Measurements from ENCODE around the gene BIVM. TPM values are rescaled to one million over a fixed set of nuclear protein-coding genes. Genes with fewer than 3 reads are reported as not detected.

The BIVM gene
- polyA plus RNA-seq, 2 donors, result 4.4 to 8.3 TPM

GRCh38 chr13:102870677-102871415 is 71.9 kb downstream of the BIVM start:
- Histone ChIP-seq H3K27me3 (ENCODE audit: control insufficient read depth in 1 of 2, insufficient read depth in 2 of 2, low read length in 2 of 2) (no peaks in the 10 kb centered on the region), H3K36me3 (ENCODE audit: control insufficient read depth in 2 of 2, insufficient read depth in 2 of 2, low read length in 1 of 2) (peaks cover 13 to 14% of the 10 kb centered on the region in 2 donors), H3K27ac (ENCODE audit: low read depth in 2 of 2, low read length in 1 of 2) (no peak overlapping the region), H3K4me3 (ENCODE audit: low read depth in 1 of 2, low read length in 2 of 2) (no peak overlapping the region), H3K9me3 (ENCODE audit: control insufficient read depth in 2 of 2, insufficient read depth in 1 of 2, low read depth in 1 of 2, low read length in 1 of 2) (no peaks in the 10 kb centered on the region), H3K4me1 (ENCODE audit: control insufficient read depth in 2 of 2, insufficient read depth in 2 of 2, low read length in 1 of 2) (peaks cover 0 to 2% of the 10 kb centered on the region in 2 donors)
- 51 to 55% methylated on average over 22 of the region's 22 CpGs for WGBS, 2 donors

DNA sequence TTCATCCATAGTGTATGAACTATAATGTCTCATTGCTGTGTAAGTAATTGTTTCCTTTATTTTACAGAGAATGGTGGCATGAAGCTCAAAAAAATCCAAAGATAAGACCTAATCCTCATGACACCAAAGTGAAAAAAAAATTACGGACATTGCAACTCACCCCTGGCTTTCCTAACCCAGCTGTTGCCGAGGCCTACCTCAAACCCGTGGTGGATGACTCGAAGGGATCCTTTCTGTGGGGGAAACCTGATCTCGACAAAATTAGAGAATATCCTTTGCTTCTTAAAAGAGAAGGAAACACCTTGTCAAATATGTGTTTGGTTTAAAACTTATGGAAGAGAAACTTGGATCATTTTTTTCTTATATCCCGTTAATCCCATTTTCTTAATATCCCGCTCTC is 73.2 kb downstream of the BIVM start:
- Histone ChIP-seq H3K4me3 (ENCODE audit: low read depth in 1 of 2, low read length in 2 of 2) (no peak overlapping the region), H3K4me1 (ENCODE audit: control insufficient read depth in 2 of 2, insufficient read depth in 2 of 2, low read length in 1 of 2) (peaks cover 0 to 2% of the 10 kb centered on the region in 2 donors), H3K27ac (ENCODE audit: low read depth in 2 of 2, low read length in 1 of 2) (no peak overlapping the region), H3K36me3 (ENCODE audit: control insufficient read depth in 2 of 2, insufficient read depth in 2 of 2, low read length in 1 of 2) (peaks cover 12 to 15% of the 10 kb centered on the region in 2 donors), H3K27me3 (ENCODE audit: control insufficient read depth in 1 of 2, insufficient read depth in 2 of 2, low read length in 2 of 2) (no peaks in the 10 kb centered on the region), H3K9me3 (ENCODE audit: control insufficient read depth in 2 of 2, insufficient read depth in 1 of 2, low read depth in 1 of 2, low read length in 1 of 2) (no peaks in the 10 kb centered on the region)
- WGBS, 2 donors, result 85 to 86% methylated on average over 7 of the region's 7 CpGs

GRCh38 chr13:102872531-102872930 is 73.6 kb downstream of the BIVM start:
- Histone ChIP-seq H3K9me3 (ENCODE audit: control insufficient read depth in 2 of 2, insufficient read depth in 1 of 2, low read depth in 1 of 2, low read length in 1 of 2) (no peaks in the 10 kb centered on the region), H3K4me3 (ENCODE audit: low read depth in 1 of 2, low read length in 2 of 2) (no peak overlapping the region), H3K27me3 (ENCODE audit: control insufficient read depth in 1 of 2, insufficient read depth in 2 of 2, low read length in 2 of 2) (no peaks in the 10 kb centered on the region), H3K4me1 (ENCODE audit: control insufficient read depth in 2 of 2, insufficient read depth in 2 of 2, low read length in 1 of 2) (peaks cover 0 to 2% of the 10 kb centered on the region in 2 donors), H3K27ac (ENCODE audit: low read depth in 2 of 2, low read length in 1 of 2) (no peak overlapping the region), H3K36me3 (ENCODE audit: control insufficient read depth in 2 of 2, insufficient read depth in 2 of 2, low read length in 1 of 2) (peaks cover 12 to 13% of the 10 kb centered on the region in 2 donors)
- WGBS, 2 donors, result 53 to 57% methylated on average over 1 of the region's 1 CpG

GRCh38 chr13:102873653-102874052 is 74.7 kb downstream of the BIVM start:
- Histone ChIP-seq H3K9me3 (ENCODE audit: control insufficient read depth in 2 of 2, insufficient read depth in 1 of 2, low read depth in 1 of 2, low read length in 1 of 2) (no peaks in the 10 kb centered on the region), H3K27ac (ENCODE audit: low read depth in 2 of 2, low read length in 1 of 2) (no peak overlapping the region), H3K36me3 (ENCODE audit: control insufficient read depth in 2 of 2, insufficient read depth in 2 of 2, low read length in 1 of 2) (peaks cover 4 to 11% of the 10 kb centered on the region in 2 donors), H3K4me1 (ENCODE audit: control insufficient read depth in 2 of 2, insufficient read depth in 2 of 2, low read length in 1 of 2) (peaks cover 0 to 2% of the 10 kb centered on the region in 2 donors), H3K4me3 (ENCODE audit: low read depth in 1 of 2, low read length in 2 of 2) (no peak overlapping the region), H3K27me3 (ENCODE audit: control insufficient read depth in 1 of 2, insufficient read depth in 2 of 2, low read length in 2 of 2) (no peaks in the 10 kb centered on the region)
- 47 to 52% methylated on average over 3 of the region's 3 CpGs for WGBS, 2 donors

DNA sequence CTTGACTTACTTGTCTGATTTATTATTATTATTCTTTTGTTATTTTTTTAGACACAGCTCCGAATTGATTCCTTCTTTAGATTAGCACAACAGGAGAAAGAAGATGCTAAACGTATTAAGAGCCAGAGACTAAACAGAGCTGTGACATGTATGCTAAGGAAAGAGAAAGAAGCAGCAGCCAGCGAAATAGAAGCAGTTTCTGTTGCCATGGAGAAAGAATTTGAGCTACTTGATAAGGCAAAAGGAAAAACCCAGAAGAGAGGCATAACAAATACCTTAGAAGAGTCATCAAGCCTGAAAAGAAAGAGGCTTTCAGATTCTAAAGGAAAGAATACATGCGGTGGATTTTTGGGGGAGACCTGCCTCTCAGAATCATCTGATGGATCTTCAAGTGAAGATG is 76.3 kb downstream of the BIVM start:
- Histone ChIP-seq H3K27ac (ENCODE audit: low read depth in 2 of 2, low read length in 1 of 2) (no peak overlapping the region), H3K27me3 (ENCODE audit: control insufficient read depth in 1 of 2, insufficient read depth in 2 of 2, low read length in 2 of 2) (no peaks in the 10 kb centered on the region), H3K36me3 (ENCODE audit: control insufficient read depth in 2 of 2, insufficient read depth in 2 of 2, low read length in 1 of 2) (peaks cover 4 to 11% of the 10 kb centered on the region in 2 donors), H3K9me3 (ENCODE audit: control insufficient read depth in 2 of 2, insufficient read depth in 1 of 2, low read depth in 1 of 2, low read length in 1 of 2) (no peaks in the 10 kb centered on the region), H3K4me3 (ENCODE audit: low read depth in 1 of 2, low read length in 2 of 2) (no peak overlapping the region), H3K4me1 (ENCODE audit: control insufficient read depth in 2 of 2, insufficient read depth in 2 of 2, low read length in 1 of 2) (peaks cover 0 to 5% of the 10 kb centered on the region in 2 donors)
- WGBS, 2 donors, result 85 to 87% methylated on average over 4 of the region's 4 CpGs

- WGBS, 2 donors, result 98% methylated on average over 1 of the region's 1 CpG
- peaks cover 0 to 2% of the 10 kb centered on the region in 2 donors for H3K4me1 ChIP-seq (ENCODE audit: control insufficient read depth in 2 of 2, insufficient read depth in 2 of 2, low read length in 1 of 2)
- no peaks in the 10 kb centered on the region for H3K9me3 ChIP-seq (ENCODE audit: control insufficient read depth in 2 of 2, insufficient read depth in 1 of 2, low read depth in 1 of 2, low read length in 1 of 2)
- peaks cover 4 to 8% of the 10 kb centered on the region in 2 donors for H3K36me3 ChIP-seq (ENCODE audit: control insufficient read depth in 2 of 2, insufficient read depth in 2 of 2, low read length in 1 of 2)
- H3K4me3 ChIP-seq (ENCODE audit: low read depth in 1 of 2, low read length in 2 of 2), result no peak overlapping the region
- H3K27me3 ChIP-seq (ENCODE audit: control insufficient read depth in 1 of 2, insufficient read depth in 2 of 2, low read length in 2 of 2), result no peaks in the 10 kb centered on the region
- H3K27ac ChIP-seq (ENCODE audit: low read depth in 2 of 2, low read length in 1 of 2), result no peak overlapping the region
Measured at GRCh38 chr13:102877303-102877702, 78.4 kb downstream of the BIVM start.

DNA sequence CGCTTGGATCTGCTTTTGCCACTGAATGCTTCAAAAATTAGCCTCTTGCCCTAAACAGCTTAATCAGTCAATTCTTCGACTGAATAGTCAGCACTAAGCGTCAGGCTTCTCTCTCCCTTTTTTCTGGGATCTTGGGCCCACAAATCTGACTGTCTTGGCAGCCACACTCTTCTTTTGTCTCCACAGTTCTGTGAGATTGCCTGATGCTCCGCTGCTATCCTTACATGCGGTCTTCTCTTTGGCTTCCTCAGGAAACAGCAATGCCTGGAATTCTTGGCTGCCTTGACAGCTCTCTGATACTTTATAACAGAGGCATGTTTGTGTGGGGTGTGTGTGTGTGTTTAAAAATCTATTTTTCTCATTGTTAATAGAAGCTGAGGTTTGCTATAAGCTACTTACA is 79.6 kb downstream of the BIVM start:
- Histone ChIP-seq H3K9me3 (ENCODE audit: control insufficient read depth in 2 of 2, insufficient read depth in 1 of 2, low read depth in 1 of 2, low read length in 1 of 2) (no peaks in the 10 kb centered on the region), H3K4me3 (ENCODE audit: low read depth in 1 of 2, low read length in 2 of 2) (no peak overlapping the region), H3K36me3 (ENCODE audit: control insufficient read depth in 2 of 2, insufficient read depth in 2 of 2, low read length in 1 of 2) (peaks cover 4 to 8% of the 10 kb centered on the region in 2 donors), H3K4me1 (ENCODE audit: control insufficient read depth in 2 of 2, insufficient read depth in 2 of 2, low read length in 1 of 2) (peaks cover 0 to 2% of the 10 kb centered on the region in 2 donors), H3K27ac (ENCODE audit: low read depth in 2 of 2, low read length in 1 of 2) (no peak overlapping the region), H3K27me3 (ENCODE audit: control insufficient read depth in 1 of 2, insufficient read depth in 2 of 2, low read length in 2 of 2) (no peaks in the 10 kb centered on the region)
- WGBS, 2 donors, result 63 to 76% methylated on average over 5 of the region's 5 CpGs

DNA sequence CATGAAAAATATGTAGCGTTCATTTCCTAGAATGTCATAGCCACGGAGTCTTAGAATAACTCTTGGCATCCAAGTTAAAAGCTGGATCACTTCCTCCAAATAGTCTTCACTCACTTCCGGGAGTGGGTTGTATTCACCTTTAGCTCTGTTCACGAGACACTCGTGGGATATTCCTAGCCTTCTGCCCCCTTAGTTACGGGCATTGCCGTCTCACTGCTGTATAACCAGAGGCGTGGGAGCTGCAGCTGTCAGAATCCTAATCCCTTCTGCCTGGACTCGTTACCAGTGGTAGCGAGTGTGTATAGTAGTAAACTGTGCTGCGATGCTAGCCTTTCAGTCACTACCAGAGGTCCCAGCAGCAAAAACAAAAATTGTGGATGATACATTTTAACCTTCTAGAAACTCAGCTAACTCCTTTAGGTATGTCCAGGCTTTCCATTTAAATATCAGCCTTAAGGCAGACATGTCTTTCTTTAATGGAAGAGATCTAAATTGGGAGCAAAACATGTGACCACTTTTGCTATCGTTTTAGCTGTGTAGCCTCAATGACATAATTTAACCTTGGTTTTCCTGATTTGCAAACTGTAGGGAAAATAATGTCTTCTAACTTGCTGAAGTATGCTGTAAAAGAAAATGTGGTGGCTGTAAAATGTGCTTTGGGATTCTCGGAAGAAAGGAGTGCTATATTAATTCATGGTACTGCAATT is 81.0 kb downstream of the BIVM start:
- H3K4me3 ChIP-seq (ENCODE audit: low read depth in 1 of 2, low read length in 2 of 2), result no peak overlapping the region
- no peak overlapping the region for H3K27ac ChIP-seq (ENCODE audit: low read depth in 2 of 2, low read length in 1 of 2)
- peaks cover 4 to 8% of the 10 kb centered on the region in 2 donors for H3K36me3 ChIP-seq (ENCODE audit: control insufficient read depth in 2 of 2, insufficient read depth in 2 of 2, low read length in 1 of 2)
- 82 to 86% methylated on average over 13 of the region's 13 CpGs for WGBS, 2 donors
- H3K27me3 ChIP-seq (ENCODE audit: control insufficient read depth in 1 of 2, insufficient read depth in 2 of 2, low read length in 2 of 2), result no peaks in the 10 kb centered on the region
- peaks cover 0 to 2% of the 10 kb centered on the region in 2 donors for H3K4me1 ChIP-seq (ENCODE audit: control insufficient read depth in 2 of 2, insufficient read depth in 2 of 2, low read length in 1 of 2)
- no peaks in the 10 kb centered on the region for H3K9me3 ChIP-seq (ENCODE audit: control insufficient read depth in 2 of 2, insufficient read depth in 1 of 2, low read depth in 1 of 2, low read length in 1 of 2)

GRCh38 chr13:102881819-102882686 is 83.1 kb downstream of the BIVM start:
- no peak overlapping the region for H3K4me3 ChIP-seq (ENCODE audit: low read depth in 1 of 2, low read length in 2 of 2)
- H3K27ac ChIP-seq (ENCODE audit: low read depth in 2 of 2, low read length in 1 of 2), result no peak overlapping the region
- peaks cover 0 to 2% of the 10 kb centered on the region in 2 donors for H3K36me3 ChIP-seq (ENCODE audit: control insufficient read depth in 2 of 2, insufficient read depth in 2 of 2, low read length in 1 of 2)
- 66 to 83% methylated on average over 4 of the region's 4 CpGs for WGBS, 2 donors
- H3K4me1 ChIP-seq (ENCODE audit: control insufficient read depth in 2 of 2, insufficient read depth in 2 of 2, low read length in 1 of 2), result peaks cover 0 to 2% of the 10 kb centered on the region in 2 donors
- no peaks in the 10 kb centered on the region for H3K27me3 ChIP-seq (ENCODE audit: control insufficient read depth in 1 of 2, insufficient read depth in 2 of 2, low read length in 2 of 2)
- H3K9me3 ChIP-seq (ENCODE audit: control insufficient read depth in 2 of 2, insufficient read depth in 1 of 2, low read depth in 1 of 2, low read length in 1 of 2), result no peaks in the 10 kb centered on the region

Data from esophagus (tissue), 2 donors.